OCI-LY1 (cell line): Measurements from ENCODE around the gene NOTCH1.
A peak's percentile ranks its signal among the peaks of the same experiment; 100 is the strongest.

Experiments
- H2AFZ ChIP-seq: fragments of 200-600 bp; sonication (generic), shearing (Covaris generic); 2 replicates; pipeline ENCODE4 v1.6.0; 2014; ENCODE audit warnings: antibody characterized with exemption, mild to moderate bottlenecking, low read length
- H3F3A ChIP-seq: fragments of 200-600 bp; sonication (generic), shearing (Covaris generic); 2 replicates; pipeline ENCODE4 v1.6.0; 2014; ENCODE audit warnings: mild to moderate bottlenecking, antibody characterized with exemption, low read length, moderate library complexity; ENCODE audit not compliant: insufficient read depth
- H3K27ac ChIP-seq: fragments of 200-600 bp; sonication (generic); 2 replicates; pipeline ENCODE4 v1.5.1; 2014; ENCODE audit warnings: low read length, mixed run types, mild to moderate bottlenecking, low read depth; ENCODE audit not compliant: poor library complexity, severe bottlenecking
- H3K27me3 ChIP-seq: fragments of 200-600 bp; sonication (generic); 2 replicates; pipeline ENCODE4 v1.6.0; 2014; ENCODE audit warnings: antibody characterized with exemption, mild to moderate bottlenecking, low read length, moderate library complexity; ENCODE audit not compliant: insufficient read depth
- H3K36me3 ChIP-seq: fragments of 200-600 bp; sonication (generic); 2 replicates; pipeline ENCODE4 v1.6.1; 2014; ENCODE audit warnings: mild to moderate bottlenecking, antibody characterized with exemption, low read length, moderate library complexity, mixed read lengths; ENCODE audit not compliant: insufficient read depth
- H3K4me1 ChIP-seq: fragments of 200-600 bp; sonication (generic); 2 replicates; pipeline ENCODE4 v1.5.1; 2014; ENCODE audit warnings: mild to moderate bottlenecking, low read length, moderate library complexity; ENCODE audit not compliant: insufficient read depth, severe bottlenecking
- H3K4me2 ChIP-seq: fragments of 200-600 bp; sonication (generic), shearing (Covaris generic); 2 replicates; pipeline ENCODE4 v1.6.1; 2014; ENCODE audit warnings: low read length
- H3K4me3 ChIP-seq: fragments of 200-600 bp; sonication (generic); 2 replicates; pipeline ENCODE4 v1.5.1; 2014; ENCODE audit warnings: low read length, low read depth, mild to moderate bottlenecking, mixed read lengths; ENCODE audit not compliant: poor library complexity, severe bottlenecking
- H3K79me2 ChIP-seq: fragments of 200-600 bp; shearing (Covaris generic); 2 replicates; pipeline ENCODE4 v1.6.1; 2016; ENCODE audit warnings: mixed run types, low read length, mixed read lengths; ENCODE audit not compliant: insufficient read depth
- H3K9ac ChIP-seq: fragments of 200-600 bp; sonication (generic), shearing (Covaris generic); 2 replicates; pipeline ENCODE4 v1.6.1; 2014; ENCODE audit warnings: mild to moderate bottlenecking, low read length, mixed read lengths
- H3K9me2 ChIP-seq: fragments of 200-600 bp; sonication (generic), shearing (Covaris generic); 2 replicates; pipeline ENCODE4 v1.6.1; 2014; ENCODE audit warnings: low read depth, mild to moderate bottlenecking, low read length, mixed read lengths
- H3K9me3 ChIP-seq: fragments of 200-600 bp; shearing (Covaris generic); 2 replicates; pipeline ENCODE4 v1.6.1; 2014; ENCODE audit warnings: low read length, mixed read lengths
- H4K20me1 ChIP-seq: fragments of 200-600 bp; sonication (generic), shearing (Covaris generic); 2 replicates; pipeline ENCODE4 v1.6.0; 2016; ENCODE audit warnings: mild to moderate bottlenecking, low read length; ENCODE audit not compliant: insufficient read depth
- CTCF ChIP-seq: fragments of 200-600 bp; sonication (generic), shearing (Covaris generic); IDR thresholded peaks from 2 replicates; pipeline ENCODE4 v1.5.1; 2017; ENCODE audit warnings: mild to moderate bottlenecking, antibody characterized with exemption, low read length, moderate library complexity, mixed read lengths
- EZH2 ChIP-seq: fragments of 200-600 bp; sonication (generic), shearing (Covaris generic); IDR thresholded peaks from 2 replicates; pipeline ENCODE4 v1.8.0; 2017; ENCODE audit warnings: borderline replicate concordance, mixed run types, mild to moderate bottlenecking, antibody characterized with exemption, low read length, moderate library complexity, mixed read lengths

NOTCH1 gene

GRCh38 chr9:136537896-136538598 is 7.8 kb downstream of the NOTCH1 start:
- TF ChIP-seq CTCF (no peak), EZH2 (no peak)
- Histone ChIP-seq H3K4me3 (no peak overlapping the region), H3K27me3 (no peaks in the 10 kb centered on the region; the same call in 1 of the 2 replicates), H3F3A (no peaks in the 10 kb centered on the region), H3K79me2 (no peaks in the 10 kb centered on the region), H3K9me2 (no peaks in the 10 kb centered on the region), H4K20me1 (no peaks in the 10 kb centered on the region), H2AFZ (no peak overlapping the region), H3K9me3 (no peaks in the 10 kb centered on the region), H3K4me2 (no peak overlapping the region), H3K9ac (no peak overlapping the region), H3K36me3 (no peaks in the 10 kb centered on the region), H3K4me1 (peaks cover 16% of the 10 kb centered on the region), H3K27ac (no peak overlapping the region)

- Histone ChIP-seq H2AFZ (no peak overlapping the region), H3K4me3 (no peak overlapping the region), H3K27me3 (no peaks in the 10 kb centered on the region; the same call in 1 of the 2 replicates), H3K4me2 (no peak overlapping the region), H3K9ac (no peak overlapping the region), H3K36me3 (no peaks in the 10 kb centered on the region), H3K4me1 (peaks cover 16% of the 10 kb centered on the region), H3K9me2 (no peaks in the 10 kb centered on the region), H3K9me3 (no peaks in the 10 kb centered on the region), H3K79me2 (no peaks in the 10 kb centered on the region), H3K27ac (no peak overlapping the region), H4K20me1 (no peaks in the 10 kb centered on the region), H3F3A (no peaks in the 10 kb centered on the region)
- no peak for TF ChIP-seq EZH2
- TF ChIP-seq CTCF, result no peak
These were observed 8.4 kb downstream of the NOTCH1 start for GRCh38 chr9:136537411-136537810.

GRCh38 chr9:136536721-136537241 is 9.1 kb downstream of the NOTCH1 start:
- H3K36me3 ChIP-seq, result no peaks in the 10 kb centered on the region
- H3K27ac ChIP-seq, result no peak overlapping the region
- TF ChIP-seq CTCF (peak; percentile 24; the same call in 1 of the 2 replicates), EZH2 (no peak)
- H4K20me1 ChIP-seq, result no peaks in the 10 kb centered on the region
- H2AFZ ChIP-seq, result no peak overlapping the region
- no peaks in the 10 kb centered on the region for H3K9me3 ChIP-seq
- no peak overlapping the region for H3K4me3 ChIP-seq
- no peaks in the 10 kb centered on the region for H3K9me2 ChIP-seq
- H3F3A ChIP-seq, result no peaks in the 10 kb centered on the region
- H3K9ac ChIP-seq, result no peak overlapping the region
- H3K79me2 ChIP-seq, result no peaks in the 10 kb centered on the region
- no peaks in the 10 kb centered on the region; the same call in 1 of the 2 replicates for H3K27me3 ChIP-seq
- no peak overlapping the region for H3K4me2 ChIP-seq
- H3K4me1 ChIP-seq, result peaks cover 16% of the 10 kb centered on the region
